GM18505 (cell line): ENCODE measurements around the gene TTC21A.
"Not testable (repeated sequence)": the region's sequence is repeated elsewhere in the genome, so short reads cannot be mapped to it uniquely, and the experiment has no call there.

Source experiments
- ATAC-seq: cut with Tn5 transposase; IDR thresholded peaks from one replicate; pipeline ENCODE4 v1.9.1; 2021; ENCODE audit not compliant: unreplicated experiment
- POLR2A ChIP-seq: IDR thresholded peaks from 4 replicates; pipeline ENCODE4 v1.6.1; 2011; ENCODE audit warnings: borderline replicate concordance; ENCODE audit not compliant: insufficient read depth, insufficient read length; ENCODE audit errors: extremely low read depth

TTC21A gene

DNA sequence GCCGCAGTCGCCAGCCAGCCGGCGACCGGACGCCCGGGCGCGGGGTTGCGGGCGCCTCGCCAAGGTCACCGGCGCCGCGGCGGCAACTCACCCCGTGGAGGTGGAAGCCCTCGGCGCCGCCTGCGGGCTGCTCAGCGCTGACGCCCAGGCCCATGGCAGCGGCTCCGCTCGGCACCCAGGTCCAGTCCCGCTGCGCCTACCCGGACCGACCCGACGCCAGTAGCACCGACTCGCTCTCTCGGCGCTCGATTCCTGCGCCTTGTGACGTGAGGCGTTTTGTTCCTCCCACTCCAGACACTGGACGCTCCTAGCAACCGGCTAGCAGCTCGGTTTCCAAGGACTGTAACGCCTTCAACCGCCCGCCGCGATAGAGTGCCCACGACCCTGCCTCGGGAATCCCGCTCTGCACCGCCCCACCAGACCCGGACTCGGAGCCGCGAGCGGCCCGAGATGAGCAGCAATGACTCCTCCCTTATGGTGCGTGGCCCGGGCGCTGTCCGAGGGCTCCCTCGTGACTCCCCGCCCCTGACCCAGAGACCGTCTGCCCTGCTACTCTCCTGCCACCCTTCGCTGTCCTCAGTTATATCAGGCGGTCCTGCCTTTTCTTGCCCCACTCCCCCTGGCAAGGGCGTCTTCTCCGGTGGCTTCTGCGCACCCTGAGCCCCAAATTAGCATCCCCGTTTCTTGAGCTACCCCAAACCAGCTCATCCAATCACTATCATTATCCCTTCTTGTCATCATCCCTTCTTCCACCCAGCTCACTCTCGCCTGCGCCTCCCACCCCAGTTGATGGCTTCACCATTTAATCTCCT lies at the start of gene TTC21A, which contains the start of gene GORASP1:
Gene TTC21A (plus strand): TSS at position 293 of the 812 bp plus-strand sequence. CDS start 158 bp downstream, at position 451.
Gene GORASP1 (minus strand): TSS at position 240 of the 812 bp plus-strand sequence. CDS start 86 bp downstream, at position 154.
- peak; percentile 47 for TF ChIP-seq POLR2A
- peak; percentile 48 for ATAC-seq

DNA sequence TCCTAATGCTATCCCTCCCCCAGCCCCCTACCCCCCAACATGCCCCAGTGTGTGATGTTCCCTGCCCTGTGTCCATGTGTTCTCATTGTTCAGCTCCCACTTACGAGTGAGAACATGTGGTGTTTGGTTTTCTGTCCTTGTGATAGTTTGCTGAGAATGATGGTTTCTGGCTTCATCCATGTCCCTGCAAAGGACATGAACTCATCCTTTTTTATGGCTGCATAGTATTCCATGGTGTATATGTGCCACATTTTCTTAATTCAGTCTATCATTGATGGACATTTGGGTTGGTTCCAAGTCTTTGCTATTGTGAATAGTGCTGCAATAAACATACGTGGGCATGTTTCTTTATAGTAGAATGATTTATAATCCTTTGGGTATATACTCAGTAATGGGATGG lies 46.3 kb upstream of the TTC21A start:
- not testable (repeated sequence) for ATAC-seq

- TF ChIP-seq POLR2A, result no peak
- ATAC-seq, result no peak
These were observed 45.3 kb upstream of the TTC21A start for GRCh38 chr3:39062180-39062579.

- ATAC-seq, result no peak
- no peak for TF ChIP-seq POLR2A
These were observed 44.3 kb upstream of the TTC21A start for GRCh38 chr3:39063143-39063542.

GRCh38 chr3:39064646-39065045 lies 42.8 kb upstream of the TTC21A start:
- TF ChIP-seq POLR2A, result no peak
- ATAC-seq, result no peak

DNA sequence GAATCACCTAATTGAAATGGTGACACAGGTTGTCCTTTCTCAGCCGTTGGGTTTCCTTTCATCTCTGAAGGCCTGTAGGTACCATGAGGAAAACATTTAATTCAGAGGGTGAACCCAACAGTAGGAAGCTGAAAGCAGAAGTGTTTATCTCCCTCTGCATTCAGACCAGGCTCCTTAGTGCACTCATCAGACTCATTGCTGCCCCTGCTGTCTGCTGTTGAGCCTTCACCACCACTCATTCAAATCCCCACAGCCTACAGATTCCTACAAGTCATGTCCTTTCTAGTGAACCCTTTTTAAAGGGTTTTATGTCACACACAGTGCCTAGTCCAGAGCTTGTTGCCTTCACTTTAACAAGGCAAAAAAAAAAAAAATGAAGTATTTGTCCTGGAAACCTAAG lies 42.3 kb upstream of the TTC21A start:
- no peak for TF ChIP-seq POLR2A
- peak; percentile 97 for ATAC-seq

DNA sequence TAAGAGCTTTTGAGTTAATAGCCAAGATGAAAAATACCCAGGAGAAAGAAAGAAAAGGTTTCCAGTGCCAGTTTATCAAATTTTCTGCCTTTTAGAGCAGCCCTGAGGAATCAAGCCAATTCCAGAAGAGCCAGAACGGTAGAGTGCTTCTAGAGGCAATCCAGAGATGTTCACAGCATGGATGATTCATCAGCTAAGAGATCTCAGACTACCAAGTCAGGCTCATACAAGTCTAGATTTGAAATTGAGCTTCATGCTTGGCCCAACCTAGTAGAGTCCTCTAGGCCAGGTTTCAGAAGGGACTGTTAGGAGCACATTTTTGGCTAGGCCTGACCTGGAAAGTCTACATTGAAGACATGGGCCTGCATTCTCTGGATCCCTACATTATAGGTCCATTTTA lies 40.2 kb upstream of the TTC21A start:
- no peak for TF ChIP-seq POLR2A
- ATAC-seq, result no peak

- ATAC-seq, result no peak
- TF ChIP-seq POLR2A, result no peak
These were observed 38.9 kb upstream of the TTC21A start for GRCh38 chr3:39068556-39068955.

- no peak for ATAC-seq
- TF ChIP-seq POLR2A, result no peak
These were observed 31.6 kb upstream of the TTC21A start for GRCh38 chr3:39075910-39076309.

DNA sequence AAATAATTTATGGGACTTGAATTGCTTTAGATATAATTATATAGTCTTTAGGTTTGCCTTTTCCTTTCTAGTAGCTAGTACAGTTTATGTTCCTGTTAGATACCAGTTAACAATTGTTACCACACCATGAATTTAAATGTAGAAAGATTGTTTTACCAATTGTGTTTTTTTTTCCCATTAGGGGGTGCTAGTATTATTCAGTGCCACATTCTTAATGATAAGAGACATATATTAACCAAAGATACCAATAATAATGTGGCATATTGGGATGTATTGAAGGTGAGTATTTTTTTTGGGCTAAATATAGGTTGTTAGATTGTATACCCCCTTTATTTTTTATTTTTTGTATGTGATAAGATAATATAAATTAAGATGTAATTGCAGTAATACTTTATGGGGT lies 27.9 kb upstream of the TTC21A start:
- TF ChIP-seq POLR2A, result no peak
- no peak for ATAC-seq

- TF ChIP-seq POLR2A, result no peak
- no peak for ATAC-seq
These were observed 27.5 kb upstream of the TTC21A start for GRCh38 chr3:39080026-39080425.

GRCh38 chr3:39082666-39083313 lies 24.7 kb upstream of the TTC21A start:
- no peak for ATAC-seq
- TF ChIP-seq POLR2A, result no peak

DNA sequence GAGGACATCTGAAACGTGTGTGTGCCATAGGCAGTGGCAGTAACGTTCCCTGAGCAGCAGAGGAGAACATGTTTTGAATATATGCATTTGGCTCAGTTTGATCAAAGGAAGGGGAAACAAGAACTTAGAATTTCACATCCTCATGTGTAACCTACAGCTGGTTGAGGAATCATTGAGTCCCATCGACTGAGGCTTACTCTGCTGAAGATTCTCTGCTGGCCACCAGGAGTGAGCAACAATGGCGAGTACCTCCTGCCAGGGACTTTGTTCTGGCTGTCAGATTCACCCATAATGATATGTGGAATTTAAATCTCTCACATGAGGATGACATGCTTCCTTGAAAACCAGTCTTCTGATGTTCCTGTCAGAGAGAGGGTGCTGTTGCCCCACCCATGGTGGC lies 21.3 kb upstream of the TTC21A start:
- ATAC-seq, result peak; percentile 74
- no peak for TF ChIP-seq POLR2A

DNA sequence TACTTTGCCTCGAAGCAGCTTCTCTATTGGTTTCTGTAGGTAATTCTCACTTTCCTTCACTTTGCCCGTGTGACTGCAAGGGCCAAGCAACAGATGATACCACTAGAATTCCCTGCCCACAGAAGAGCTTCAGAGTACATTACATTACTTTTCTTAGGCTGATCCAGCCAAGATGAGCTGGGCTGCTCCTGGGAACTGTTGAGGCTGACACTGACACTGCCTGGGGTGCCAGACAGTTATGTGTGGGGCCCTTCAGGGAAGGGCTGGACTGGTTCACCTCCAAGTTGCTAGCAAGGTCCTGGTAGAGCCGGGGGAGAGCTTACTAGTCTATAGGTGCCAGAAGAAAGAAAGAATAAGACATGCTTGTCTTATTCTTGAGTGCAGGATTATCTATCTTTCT lies 19.0 kb upstream of the TTC21A start:
- ATAC-seq, result no peak
- no peak for TF ChIP-seq POLR2A
